Germinal center (tissue), 1 donor: ENCODE measurements around the gene SEPTIN11.

ENCODE experiments used
- DNase-seq: peaks from one replicate; pipeline ENCODE4 v3.0.0; 2012; ENCODE audit warnings: mixed read lengths, low spot score

The SEPTIN11 gene

GRCh38 chr4:76949276-76950051, at the start of gene SEPTIN11:
Gene SEPTIN11 (plus strand): TSS chr4:76949752. CDS start chr4:76949904, 152 bp downstream.
- peak; percentile 92 for DNase-seq

- DNase-seq: no peak
These were observed 47.2 kb upstream of the SEPTIN11 start for GRCh38 chr4:76902233-76902890.

- DNase-seq: no peak
These were observed 44.8 kb upstream of the SEPTIN11 start for GRCh38 chr4:76904646-76905190.

DNA sequence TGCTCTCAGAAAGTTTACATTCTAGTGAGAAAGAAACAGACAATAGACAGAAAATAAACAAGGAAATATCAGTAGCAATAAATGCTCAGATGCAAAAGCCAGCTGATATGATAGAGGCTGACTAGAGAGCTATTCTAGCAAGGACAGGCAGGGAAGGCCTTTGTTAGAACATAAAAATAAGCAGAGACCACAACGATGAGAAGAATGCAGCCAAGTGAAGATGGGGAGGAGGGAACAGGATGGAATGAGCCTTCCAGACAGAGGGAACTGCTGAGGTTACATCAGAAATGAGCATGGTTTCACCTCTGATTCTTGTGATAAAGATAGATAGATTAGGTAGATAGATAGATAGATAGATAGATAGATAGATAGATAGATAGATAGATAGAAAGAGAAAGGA, 44.0 kb upstream of the SEPTIN11 start:
- DNase-seq: no peak

GRCh38 chr4:76909711-76910110, 39.8 kb upstream of the SEPTIN11 start:
- no peak for DNase-seq

GRCh38 chr4:76920715-76921114, 28.8 kb upstream of the SEPTIN11 start:
- DNase-seq: no peak

- no peak for DNase-seq
These were observed 25.8 kb upstream of the SEPTIN11 start for GRCh38 chr4:76923619-76924357.

GRCh38 chr4:76926841-76927240, 22.7 kb upstream of the SEPTIN11 start:
- DNase-seq: no peak

DNA sequence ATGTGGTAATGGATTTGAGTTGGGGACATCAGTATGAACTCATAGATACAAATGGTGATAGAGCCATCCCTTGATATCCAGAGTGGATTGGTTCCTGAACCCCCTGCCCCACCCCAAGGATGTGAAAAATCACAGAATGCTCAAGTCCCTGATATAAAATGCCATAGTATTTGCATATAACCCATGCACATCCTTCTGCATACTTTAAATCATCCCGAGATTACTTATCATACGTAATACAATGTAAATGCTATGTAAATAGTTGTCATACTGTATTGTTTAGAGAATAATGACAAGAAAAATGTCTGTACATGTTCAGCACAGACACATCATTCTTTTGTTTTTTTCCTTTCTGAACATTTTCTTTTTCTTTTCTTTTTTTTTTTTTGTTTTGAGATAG, 18.9 kb upstream of the SEPTIN11 start:
- no peak for DNase-seq

DNA sequence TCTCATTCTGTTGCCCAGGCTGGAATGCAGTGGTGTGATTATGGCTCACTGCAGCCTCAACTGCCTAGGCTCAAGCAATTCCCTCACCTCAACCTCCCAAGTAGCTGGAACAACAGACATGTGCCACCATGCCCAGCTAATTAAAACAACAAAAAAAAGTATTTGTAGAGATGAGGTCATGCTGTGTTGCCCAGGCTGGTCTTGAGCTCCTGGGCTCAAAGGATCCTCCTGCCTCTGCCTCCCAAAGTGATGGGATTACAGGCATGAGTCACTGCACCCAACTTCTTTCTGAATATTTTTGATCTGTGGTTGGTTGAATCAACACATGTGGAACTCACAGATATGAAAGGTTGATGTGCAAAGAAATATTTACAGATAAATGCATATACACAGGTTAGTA, 18.5 kb upstream of the SEPTIN11 start:
- no peak for DNase-seq

DNA sequence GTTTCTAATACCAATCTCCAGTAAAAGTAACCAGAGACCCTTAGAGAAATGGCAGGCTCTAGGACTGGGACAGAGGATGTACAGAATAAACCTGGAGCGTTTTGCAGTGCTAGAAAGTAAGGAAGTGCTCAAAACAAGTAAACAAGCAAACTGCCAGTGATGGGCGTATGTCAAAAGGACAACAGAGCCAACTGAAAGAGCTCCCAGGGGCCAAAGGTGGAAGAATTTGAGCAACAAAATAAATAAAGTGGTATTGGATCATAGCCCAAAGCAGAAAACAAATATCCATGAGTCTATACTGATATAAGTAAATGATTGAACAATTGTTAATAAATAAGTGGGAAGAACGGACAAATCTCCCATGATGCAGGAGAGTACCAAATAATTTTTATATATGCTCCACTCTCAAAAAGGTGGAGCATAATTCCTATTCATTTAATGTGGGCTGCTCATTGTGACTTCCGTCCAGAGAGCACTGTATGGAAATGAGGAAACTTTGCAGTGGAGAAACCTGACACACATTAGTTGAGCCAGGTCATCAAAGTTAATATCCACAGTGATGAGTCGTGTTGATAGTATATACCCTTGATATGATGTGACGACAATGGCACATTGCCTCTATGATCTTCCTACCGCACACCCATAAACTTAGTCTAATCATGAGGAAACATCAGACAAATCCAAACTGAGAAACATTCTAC, 17.8 kb upstream of the SEPTIN11 start:
- no peak for DNase-seq

GRCh38 chr4:76939184-76939583, 10.4 kb upstream of the SEPTIN11 start:
- no peak for DNase-seq

GRCh38 chr4:76943129-76943620, 6.4 kb upstream of the SEPTIN11 start:
- DNase-seq: no peak

DNA sequence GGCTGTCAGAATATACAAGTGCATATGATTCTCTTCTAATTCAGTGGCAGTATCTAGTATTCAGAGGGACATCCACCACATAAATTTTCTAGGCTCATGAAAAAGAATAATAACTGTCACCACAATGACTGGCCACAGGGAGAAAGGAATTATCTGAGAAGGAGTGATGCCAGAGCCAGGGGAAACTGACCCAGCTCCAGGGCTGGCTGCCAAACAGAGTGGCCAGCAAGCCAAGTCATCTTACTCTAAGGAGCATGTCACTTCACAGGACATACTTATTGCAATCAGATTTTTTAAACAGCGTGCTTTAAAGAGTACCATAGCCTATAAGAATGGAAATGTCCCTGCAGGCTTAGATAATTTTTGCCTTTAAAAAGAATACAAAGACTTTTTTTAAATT, 5.8 kb upstream of the SEPTIN11 start:
- DNase-seq: no peak

DNA sequence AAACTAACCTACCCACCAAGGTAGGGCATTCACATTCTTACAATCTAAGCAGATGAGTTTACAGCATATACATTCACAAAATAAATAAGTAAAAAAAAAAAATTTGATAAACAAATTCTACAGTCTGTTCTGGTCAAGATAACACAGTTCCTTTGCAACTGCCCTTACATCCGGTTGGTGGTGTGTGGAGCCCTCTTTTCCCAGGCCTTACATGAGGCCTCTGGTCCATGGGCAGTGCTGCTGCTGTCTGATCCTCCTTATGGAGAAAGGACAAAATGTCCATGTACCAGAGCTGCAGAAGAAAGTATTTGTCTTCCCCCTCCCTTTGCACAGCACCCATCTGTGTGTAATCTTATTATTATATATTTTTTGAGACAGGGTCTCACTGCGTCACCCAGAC, 2.2 kb upstream of the SEPTIN11 start:
- no peak for DNase-seq

- peak; percentile 91 for DNase-seq
These were observed 893 bp upstream of the SEPTIN11 start for GRCh38 chr4:76948443-76949275.

- DNase-seq: peak; percentile 69
These were observed 752 bp downstream of the SEPTIN11 start for GRCh38 chr4:76950052-76950955.

DNA sequence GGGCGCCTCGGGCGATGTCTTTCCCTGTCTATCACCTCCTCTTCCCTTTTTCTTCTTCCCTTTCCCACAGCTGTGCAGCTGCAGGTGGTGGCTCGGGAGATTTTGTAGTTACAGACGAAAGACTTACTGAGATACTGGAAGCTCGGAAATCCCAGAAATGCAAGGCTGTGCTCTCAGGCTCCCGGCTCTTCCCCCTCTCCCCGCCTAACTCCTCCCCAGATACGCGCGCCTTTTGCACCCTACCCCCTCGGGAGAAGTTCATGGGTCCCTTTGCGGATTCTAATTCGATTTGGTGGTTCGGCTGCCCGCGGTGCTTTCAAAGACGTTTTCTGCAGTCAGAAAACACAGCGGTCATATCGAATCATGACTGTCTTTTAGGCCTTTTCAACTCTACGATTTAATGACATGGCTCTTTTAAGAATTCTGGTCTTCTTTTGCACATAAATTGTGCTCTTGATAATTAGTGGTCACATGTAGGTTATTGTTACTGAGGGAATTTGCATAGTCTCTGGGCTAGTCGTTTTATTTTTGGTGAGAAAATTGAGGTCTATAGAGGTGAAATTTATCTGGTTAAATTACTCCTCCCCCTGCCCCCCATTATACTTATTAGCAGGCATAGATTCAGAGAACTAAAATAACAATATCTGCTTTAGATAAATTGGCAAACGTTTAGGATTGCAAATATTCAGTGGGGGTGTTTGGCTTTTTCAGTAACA, 1.6 kb downstream of the SEPTIN11 start:
- DNase-seq: peak; percentile 39

- DNase-seq: no peak
These were observed 2.1 kb downstream of the SEPTIN11 start for GRCh38 chr4:76951672-76952010.
